IPS-NIHi7 (cell line): ENCODE data around the gene SEC23B.
A peak's percentile ranks its signal among the peaks of the same experiment; 100 is the strongest.

Experiments used
- DNase-seq: peaks from one replicate; pipeline ENCODE4 v3.0.0; 2012; ENCODE audit warnings: mixed read lengths; ENCODE audit errors: extremely low spot score

Gene SEC23B

GRCh38 chr20:18587665-18588573 is 80.2 kb downstream of the SEC23B start, which contains the start of gene DTD1:
Gene DTD1 (plus strand): TSS chr20:18588054. CDS start chr20:18588073, 19 bp downstream.
- peak; percentile 97 for DNase-seq

DNA sequence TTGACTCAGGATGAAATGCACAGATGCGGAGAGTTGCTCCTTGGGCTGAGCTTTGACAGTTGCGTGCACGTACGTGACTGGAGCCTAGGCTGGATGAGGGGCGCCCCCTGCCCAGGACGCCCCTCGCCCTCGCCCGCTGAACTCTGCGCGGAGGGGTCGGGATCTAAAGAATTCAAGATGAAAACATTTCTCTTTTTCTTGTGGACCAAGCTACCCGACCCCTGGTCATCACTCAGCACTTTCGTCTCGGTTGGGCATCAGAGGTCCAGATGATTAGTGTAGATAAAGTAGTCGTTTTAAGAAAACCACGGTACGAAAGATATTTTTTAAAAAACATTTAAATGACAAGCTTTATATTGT is 80.8 kb downstream of the SEC23B start:
- no peak for DNase-seq

- no peak for DNase-seq
Measured at GRCh38 chr20:18589941-18590674, 82.4 kb downstream of the SEC23B start.

DNA sequence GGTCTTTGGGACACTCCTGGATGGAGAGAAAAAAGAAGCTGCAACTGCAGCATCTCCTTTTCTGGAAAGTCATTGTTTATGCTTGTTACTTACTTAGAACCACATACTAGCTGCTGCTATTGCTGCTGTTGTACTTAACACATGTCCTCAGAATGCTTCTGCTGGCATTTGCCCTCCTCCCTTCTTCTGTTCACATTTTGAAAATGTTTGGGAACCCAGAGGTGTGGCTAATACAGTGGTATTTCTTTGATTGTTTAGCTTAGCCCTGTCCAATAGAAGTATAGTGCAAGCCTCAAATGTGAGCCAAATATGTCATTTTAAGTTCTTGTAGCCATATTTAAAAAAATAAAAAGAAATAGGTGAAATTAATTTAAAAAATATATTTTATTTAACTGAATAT is 88.5 kb downstream of the SEC23B start:
- DNase-seq = no peak

DNA sequence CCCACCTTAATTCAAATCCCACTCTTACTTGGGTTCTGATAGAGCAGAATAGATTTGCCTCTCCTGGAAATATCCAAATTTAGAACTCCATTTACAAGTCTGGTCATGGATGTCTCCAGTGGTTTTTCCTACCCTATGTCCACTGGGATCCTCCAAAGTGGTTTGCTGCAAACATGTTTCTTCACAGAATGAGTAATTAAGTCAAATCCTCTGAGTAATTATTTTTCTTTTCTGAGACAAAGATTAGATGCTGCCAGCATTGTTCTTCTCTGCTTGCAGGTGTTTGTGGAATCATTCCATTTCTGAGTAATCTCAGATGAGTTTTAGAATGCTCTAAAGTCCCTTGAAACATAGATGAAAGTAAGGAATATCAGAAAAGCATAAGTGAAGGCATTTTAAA is 102.0 kb downstream of the SEC23B start:
- no peak for DNase-seq
